SK-N-SH (cell line): ENCODE measurements around the gene NOTCH1.

Experiments used
- CTCF ChIP-seq: fragments of 200-600 bp; sonication (generic); IDR thresholded peaks from 2 replicates; pipeline ENCODE4 v1.6.1; 2017; ENCODE audit warnings: antibody characterized with exemption, mild to moderate bottlenecking, moderate library complexity
- EP300 ChIP-seq, 2 experiments: IDR thresholded peaks; 2 replicates each; pipeline versions ENCODE4 v1.4.0 to v1.6.1; 2012; ENCODE audit warnings: borderline replicate concordance in 1 of 2, low read depth in 1 of 2, low read length in 1 of 2
- GABPA ChIP-seq: IDR thresholded peaks from 2 replicates; pipeline ENCODE4 v1.4.0; 2012; ENCODE audit warnings: low read depth, mild to moderate bottlenecking
- NFIC ChIP-seq: IDR thresholded peaks from 2 replicates; pipeline ENCODE4 v1.4.0; 2012; ENCODE audit warnings: borderline replicate concordance
- RFX5 ChIP-seq: IDR thresholded peaks from 2 replicates; pipeline ENCODE4 v1.6.1; 2012; ENCODE audit warnings: mild to moderate bottlenecking, improper control_type of control experiment, low read length
- RXRA ChIP-seq: IDR thresholded peaks from 2 replicates; pipeline ENCODE4 v1.4.0; 2012; ENCODE audit warnings: low read depth, mild to moderate bottlenecking, borderline replicate concordance
- USF2 ChIP-seq: fragments of 150-350 bp; IDR thresholded peaks from 2 replicates; pipeline ENCODE4 v1.6.1; 2017; ENCODE audit warnings: antibody characterized with exemption, low read length, low read depth, borderline replicate concordance
- TF ChIP-seq, protein P1 (sequence below): IDR thresholded peaks from 2 replicates; pipeline ENCODE4 v1.4.0; 2012; ENCODE audit warnings: low read depth

- TF ChIP-seq, protein P1, sequence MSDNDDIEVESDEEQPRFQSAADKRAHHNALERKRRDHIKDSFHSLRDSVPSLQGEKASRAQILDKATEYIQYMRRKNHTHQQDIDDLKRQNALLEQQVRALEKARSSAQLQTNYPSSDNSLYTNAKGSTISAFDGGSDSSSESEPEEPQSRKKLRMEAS: no peak
- TF ChIP-seq NFIC (no peak), CTCF (no peak), USF2 (no peak), RFX5 (no peak), GABPA (no peak), EP300 (IDR thresholded peaks at IDR 0.05; ENCODE audit: borderline replicate concordance in 1 of 2, low read depth in 1 of 2, low read length in 1 of 2) (no peak), RXRA (no peak)
Measured at GRCh38 chr9:136448655-136449054, 97.2 kb downstream of the NOTCH1 start.
